Measurements from ENCODE around the gene CD163. TPM values are rescaled to one million over a fixed set of nuclear protein-coding genes. Genes with fewer than 3 reads are reported as not detected.

CD163 gene
- not detected in 2 replicates for total RNA-seq

DNA sequence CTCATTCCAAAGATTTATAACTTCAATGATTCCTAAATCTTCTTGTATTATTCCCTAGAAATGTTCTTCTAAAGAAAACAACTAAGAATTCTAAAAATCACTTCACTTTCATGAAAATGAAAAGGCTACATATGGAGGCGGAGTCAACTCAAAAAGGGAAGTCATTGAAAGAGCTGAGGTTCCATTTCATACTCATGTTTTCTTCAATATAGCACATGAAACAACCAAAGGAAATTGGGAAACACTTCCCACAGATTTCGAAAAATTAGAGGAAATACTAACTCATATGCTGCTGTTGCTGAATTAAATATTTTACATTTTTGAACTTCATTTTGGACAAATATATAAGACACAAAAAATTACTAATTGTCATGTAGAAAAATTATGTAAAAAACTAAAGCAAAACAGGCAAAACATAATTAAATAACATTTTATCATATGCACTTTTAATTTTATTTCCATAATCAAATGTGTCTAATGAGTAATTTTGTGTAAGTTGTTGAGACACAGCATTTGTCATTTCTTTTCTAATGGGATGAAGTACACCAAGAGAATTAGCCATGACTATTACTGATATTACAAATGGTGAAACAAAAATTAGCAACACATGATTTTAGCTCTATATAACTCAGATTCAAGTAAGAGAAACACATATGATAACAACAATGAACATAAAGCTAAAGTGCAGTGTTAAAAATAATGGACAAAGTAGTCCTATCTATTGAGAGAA, at the start of gene CD163:
Gene CD163, minus strand, starts transcription at position 92 of the 730 bp plus-strand sequence. Its CDS starts 87 bp downstream, at position 5.

DNA sequence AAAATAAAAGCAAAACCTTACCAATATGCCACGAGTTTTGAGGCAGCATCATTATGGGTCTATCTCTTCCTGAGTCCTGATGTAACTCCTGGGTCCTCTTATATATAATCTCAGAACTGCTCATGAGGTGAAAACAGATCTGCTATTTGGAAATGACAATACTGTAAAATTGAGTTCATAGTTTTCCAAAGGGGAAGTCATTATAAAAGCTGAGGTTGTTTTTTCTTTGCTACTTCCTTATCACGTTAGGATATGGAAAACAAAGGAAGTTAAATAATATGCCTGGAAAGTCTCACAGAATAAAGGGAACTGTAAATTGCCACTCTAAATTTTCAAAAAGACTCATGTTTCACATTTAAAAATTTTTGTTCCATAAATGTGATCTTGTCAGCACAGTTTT, 59.5 kb downstream of the CD163 start, which contains the start of gene CD163L1:
Gene CD163L1, minus strand, starts transcription at position 78 of the 400 bp plus-strand sequence. Its CDS starts 26 bp downstream, at position 52.

Other genes with a start within 250 kb of the CD163 start
- gene ACSM4, start 199.7 kb downstream of the CD163 start, total RNA-seq = not detected in 2 replicates
- under 0.01 TPM in 1 of 2 replicates, not detected in the other for gene CD163L1, start 59.6 kb downstream of the CD163 start, total RNA-seq
- gene APOBEC1, start 162.1 kb upstream of the CD163 start, total RNA-seq = not detected in 2 replicates
- not detected in 2 replicates for gene GDF3, start 192.0 kb upstream of the CD163 start, total RNA-seq
- gene DPPA3, start 207.7 kb upstream of the CD163 start, total RNA-seq = not detected in 2 replicates
- gene CLEC4C, start 243.6 kb upstream of the CD163 start, total RNA-seq = not detected in 2 replicates